Keratinocyte (primary cell): ENCODE measurements around the gene TRUB1. TPM values are rescaled to one million over a fixed set of nuclear protein-coding genes. Genes with fewer than 3 reads are reported as not detected.

ENCODE experiments used
- DNase-seq: peaks from one replicate; pipeline ENCODE4 v3.0.0-alpha.2; 2011; ENCODE audit warnings: low read depth, missing footprints, low spot score
- FAIRE-seq: peaks from 2 replicates; lab custom pipeline; 2011; peaks lifted over from hg19 to GRCh38; lab: Jason Lieb, UNC
- H2AFZ ChIP-seq: 2 replicates; pipeline ENCODE4 v1.6.0; 2012; ENCODE audit warnings: low read length, control low read depth, inconsistent platforms; ENCODE audit not compliant: control insufficient read depth
- H3K27ac ChIP-seq: 2 replicates; pipeline ENCODE4 v1.5.1; 2011; ENCODE audit warnings: low read length; ENCODE audit not compliant: control insufficient read depth, insufficient read depth
- H3K27me3 ChIP-seq: 3 replicates; pipeline ENCODE4 v1.6.0; 2011; ENCODE audit warnings: low read length; ENCODE audit not compliant: control insufficient read depth, insufficient read depth; ENCODE audit errors: extremely low read depth
- H3K36me3 ChIP-seq, 2 experiments: 2 replicates in 1 of 2; 3 replicates in 1 of 2; pipeline ENCODE4 v1.5.1; 2011; ENCODE audit warnings: low read length in 2 of 2, mild to moderate bottlenecking in 1 of 2; ENCODE audit not compliant: control insufficient read depth in 2 of 2, insufficient read depth in 2 of 2; ENCODE audit errors: extremely low read depth in 1 of 2
- H3K4me1 ChIP-seq: 3 replicates; pipeline ENCODE4 v1.5.1; 2011; ENCODE audit warnings: low read length; ENCODE audit not compliant: control insufficient read depth, insufficient read depth; ENCODE audit errors: extremely low read depth
- H3K4me2 ChIP-seq: 3 replicates; pipeline ENCODE4 v1.6.0; 2011; ENCODE audit warnings: low read depth, low read length; ENCODE audit not compliant: control insufficient read depth, insufficient read depth; ENCODE audit errors: extremely low read depth
- H3K4me3 ChIP-seq, 3 experiments: fragments of 200-600 bp in 1 of 3; sonication (generic) in 1 of 3; 2 replicates in 2 of 3; 3 replicates in 1 of 3; pipeline ENCODE4 v1.5.1; 2011 to 2016; ENCODE audit warnings: low read length in 3 of 3, mild to moderate bottlenecking in 3 of 3, control low read depth in 2 of 3, inconsistent platforms in 1 of 3, low read depth in 1 of 3, mixed read lengths in 1 of 3, mixed run types in 1 of 3, moderate library complexity in 1 of 3; ENCODE audit not compliant: control insufficient read depth in 2 of 3, insufficient read depth in 2 of 3; ENCODE audit errors: extremely low read depth in 1 of 3
- H3K79me2 ChIP-seq: 2 replicates; pipeline ENCODE4 v1.6.0; 2012; ENCODE audit warnings: low read length; ENCODE audit not compliant: control insufficient read depth, insufficient read depth
- H3K9ac ChIP-seq: 3 replicates; pipeline ENCODE4 v1.6.0; 2011; ENCODE audit warnings: low read length; ENCODE audit not compliant: control insufficient read depth, insufficient read depth; ENCODE audit errors: extremely low read depth
- H3K9me1 ChIP-seq: 3 replicates; pipeline ENCODE4 v1.6.0; 2011; ENCODE audit warnings: low read length; ENCODE audit not compliant: control insufficient read depth, insufficient read depth; ENCODE audit errors: extremely low read depth
- H3K9me3 ChIP-seq: 2 replicates; pipeline ENCODE4 v1.5.1; 2012; ENCODE audit warnings: low read depth, low read length; ENCODE audit not compliant: control insufficient read depth
- H4K20me1 ChIP-seq: 3 replicates; pipeline ENCODE4 v1.6.0; 2011; ENCODE audit warnings: low read length; ENCODE audit not compliant: control insufficient read depth, insufficient read depth; ENCODE audit errors: extremely low read depth
- EZH2 ChIP-seq: IDR thresholded peaks from one replicate; pipeline ENCODE4 v1.6.1; 2012; ENCODE audit warnings: inconsistent platforms, mild to moderate bottlenecking, low read length, moderate library complexity
- dilution Hi-C: fragments of 300-500 bp; cut with MboI; formaldehyde crosslinking; loops from one replicate; pipeline ENCODE4 v1.7.0; 2020; ENCODE audit warnings: low sequenced_read_pairs; ENCODE audit not compliant: extremely low pct_ligation_motif_present
- polyA plus RNA-seq, 5 experiments: library from polyadenylated mRNA; depleted of rRNA in 3 of 5; stranded (reverse) in 3 of 5; stranded (forward) in 1 of 5; unstranded in 1 of 5; fragments of >200 nt; gene quantifications; 1 replicate in 1 of 5; 2 replicates in 3 of 5; 3 replicates in 1 of 5; pipeline versions ENCODE4 v1.2.1 to v1.2.3, GENCODE V29; 2011 to 2012; ENCODE audit warnings: missing spikeins in 2 of 5, low read depth in 1 of 5, low replicate concordance in 1 of 5
- TF ChIP-seq, protein P1 (sequence below), 3 experiments: IDR thresholded peaks in 1 of 3; conservative IDR thresholded peaks in 1 of 3; optimal IDR thresholded peaks in 1 of 3; 2 replicates in 2 of 3; 3 replicates in 1 of 3; pipeline versions ENCODE3 to v1.5.1; 2011; ENCODE audit warnings: low read length in 3 of 3, mild to moderate bottlenecking in 3 of 3, moderate library complexity in 2 of 3, control low read depth in 1 of 3, inconsistent platforms in 1 of 3; ENCODE audit not compliant: insufficient read depth in 2 of 3; ENCODE audit errors: extremely low read depth in 1 of 3

Gene TRUB1
- polyA plus RNA-seq, 1 donor (not counting 4 experiments of a cell fraction or from before 2014, with no cell fraction given): 20.5 TPM

DNA sequence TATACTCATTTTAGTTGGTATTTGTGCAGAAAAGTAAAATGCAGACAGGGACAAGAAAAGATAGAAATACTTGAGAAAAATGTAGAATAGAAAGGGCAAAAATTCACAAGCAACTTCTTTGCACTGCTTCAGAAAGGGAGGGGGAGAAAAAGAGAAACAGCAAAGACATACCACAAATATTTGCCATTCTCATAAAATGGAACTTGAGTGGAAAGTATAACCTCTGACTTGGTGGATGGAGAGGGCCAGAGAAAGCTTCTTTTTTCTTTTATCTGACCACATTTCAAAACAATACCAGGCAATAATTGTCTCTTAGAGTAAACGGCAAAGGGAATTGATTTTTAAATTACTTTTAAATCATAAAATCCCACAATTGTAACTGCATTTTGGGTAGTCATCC, 35.8 kb upstream of the TRUB1 start:
- Histone ChIP-seq H3K9ac (no peak overlapping the region), H3K36me3 (no peaks in the 10 kb centered on the region), H3K27me3 (no peaks in the 10 kb centered on the region), H4K20me1 (no peaks in the 10 kb centered on the region), H2AFZ (no peak overlapping the region), H3K4me2 (no peak overlapping the region), H3K9me1 (no peaks in the 10 kb centered on the region), H3K4me1 (peaks cover 1% of the 10 kb centered on the region), H3K27ac (no peak overlapping the region), H3K4me3 (no peak overlapping the region), H3K9me3 (no peaks in the 10 kb centered on the region), H3K79me2 (no peaks in the 10 kb centered on the region)
- no peak for DNase-seq
- TF ChIP-seq, protein P1, sequence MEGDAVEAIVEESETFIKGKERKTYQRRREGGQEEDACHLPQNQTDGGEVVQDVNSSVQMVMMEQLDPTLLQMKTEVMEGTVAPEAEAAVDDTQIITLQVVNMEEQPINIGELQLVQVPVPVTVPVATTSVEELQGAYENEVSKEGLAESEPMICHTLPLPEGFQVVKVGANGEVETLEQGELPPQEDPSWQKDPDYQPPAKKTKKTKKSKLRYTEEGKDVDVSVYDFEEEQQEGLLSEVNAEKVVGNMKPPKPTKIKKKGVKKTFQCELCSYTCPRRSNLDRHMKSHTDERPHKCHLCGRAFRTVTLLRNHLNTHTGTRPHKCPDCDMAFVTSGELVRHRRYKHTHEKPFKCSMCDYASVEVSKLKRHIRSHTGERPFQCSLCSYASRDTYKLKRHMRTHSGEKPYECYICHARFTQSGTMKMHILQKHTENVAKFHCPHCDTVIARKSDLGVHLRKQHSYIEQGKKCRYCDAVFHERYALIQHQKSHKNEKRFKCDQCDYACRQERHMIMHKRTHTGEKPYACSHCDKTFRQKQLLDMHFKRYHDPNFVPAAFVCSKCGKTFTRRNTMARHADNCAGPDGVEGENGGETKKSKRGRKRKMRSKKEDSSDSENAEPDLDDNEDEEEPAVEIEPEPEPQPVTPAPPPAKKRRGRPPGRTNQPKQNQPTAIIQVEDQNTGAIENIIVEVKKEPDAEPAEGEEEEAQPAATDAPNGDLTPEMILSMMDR (optimal IDR thresholded peaks at IDR 0.05 in 1 of 3, IDR thresholded peaks at IDR 0.05 in 1 of 3, conservative IDR thresholded peaks at IDR 0.05 in 1 of 3; ENCODE audit: extremely low read depth in 1 of 3, insufficient read depth in 2 of 3, low read length in 3 of 3): no peak
- TF ChIP-seq EZH2: no peak
- dilution Hi-C loops: no loop called here
- FAIRE-seq: no peak

DNA sequence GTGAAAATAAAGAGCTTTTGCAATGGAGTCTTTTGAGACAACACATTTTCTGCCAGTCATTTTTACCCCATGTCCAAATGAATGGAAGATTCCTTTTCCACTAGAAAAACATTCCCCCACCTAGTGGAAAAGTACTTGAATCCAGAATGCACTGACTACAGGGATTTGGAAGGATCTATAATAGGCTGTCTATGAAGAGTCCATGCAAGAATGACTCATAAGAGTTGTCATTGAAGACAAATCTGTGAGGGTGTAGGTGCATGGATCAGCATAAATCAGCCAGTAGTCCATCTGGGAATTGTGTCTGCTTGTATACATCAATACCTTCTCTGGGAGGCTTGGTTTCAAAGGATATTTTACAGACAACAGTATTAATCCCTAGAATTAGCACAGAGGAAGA, 32.5 kb upstream of the TRUB1 start:
- H4K20me1 ChIP-seq: no peaks in the 10 kb centered on the region
- no peak for TF ChIP-seq EZH2
- TF ChIP-seq, protein P1 (optimal IDR thresholded peaks at IDR 0.05 in 1 of 3, IDR thresholded peaks at IDR 0.05 in 1 of 3, conservative IDR thresholded peaks at IDR 0.05 in 1 of 3; ENCODE audit: extremely low read depth in 1 of 3, insufficient read depth in 2 of 3, low read length in 3 of 3): no peak
- H3K4me2 ChIP-seq: no peak overlapping the region
- dilution Hi-C loops: no loop called here
- no peaks in the 10 kb centered on the region for H3K79me2 ChIP-seq
- no peaks in the 10 kb centered on the region for H3K9me1 ChIP-seq
- no peak overlapping the region for H3K9ac ChIP-seq
- H3K27me3 ChIP-seq: no peaks in the 10 kb centered on the region
- H2AFZ ChIP-seq: no peak overlapping the region
- H3K36me3 ChIP-seq: no peaks in the 10 kb centered on the region
- no peaks in the 10 kb centered on the region for H3K9me3 ChIP-seq
- H3K27ac ChIP-seq: no peak overlapping the region
- no peaks in the 10 kb centered on the region for H3K4me1 ChIP-seq
- no peak overlapping the region for H3K4me3 ChIP-seq
- FAIRE-seq (no peak), DNase-seq (no peak)
